KMS-11 (cell line): Measurements from ENCODE around the gene REPIN1.

Experiments
- H2AFZ ChIP-seq: fragments of 200-600 bp; sonication (generic); 2 replicates; pipeline ENCODE4 v1.6.1; 2016; ENCODE audit warnings: antibody characterized with exemption, mixed run types, low read depth
- H3K27ac ChIP-seq: fragments of 200-600 bp; sonication (generic); 2 replicates; pipeline ENCODE4 v1.6.1; 2016; ENCODE audit warnings: mild to moderate bottlenecking, mixed run types
- H3K27me3 ChIP-seq: fragments of 200-600 bp; sonication (generic); 2 replicates; pipeline ENCODE4 v1.6.1; 2017; ENCODE audit warnings: mild to moderate bottlenecking, low read depth, mixed run types, moderate library complexity; ENCODE audit not compliant: insufficient read depth
- H3K36me3 ChIP-seq: fragments of 200-600 bp; sonication (generic); 2 replicates; pipeline ENCODE4 v1.6.1; 2017; ENCODE audit warnings: mild to moderate bottlenecking, mixed run types; ENCODE audit not compliant: insufficient read depth
- H3K4me1 ChIP-seq: fragments of 200-600 bp; sonication (generic); 2 replicates; pipeline ENCODE4 v1.6.1; 2016; ENCODE audit warnings: mild to moderate bottlenecking, low read depth, mixed run types; ENCODE audit not compliant: poor library complexity, severe bottlenecking
- H3K4me2 ChIP-seq: fragments of 200-600 bp; sonication (generic); 2 replicates; pipeline ENCODE4 v1.7.0; 2016; ENCODE audit warnings: mild to moderate bottlenecking, mixed run types
- H3K4me3 ChIP-seq: fragments of 200-600 bp; sonication (generic); IDR thresholded peaks from 2 replicates; pipeline ENCODE4 v1.6.1; 2017; ENCODE audit warnings: low read depth, low read length, mixed read lengths; ENCODE audit not compliant: insufficient read depth
- H3K79me2 ChIP-seq: fragments of 200-600 bp; sonication (generic); 2 replicates; pipeline ENCODE4 v1.6.1; 2016; ENCODE audit warnings: low read depth, mixed run types; ENCODE audit not compliant: insufficient read depth
- H3K9ac ChIP-seq: fragments of 200-600 bp; sonication (generic); 2 replicates; pipeline ENCODE4 v1.6.1; 2016; ENCODE audit warnings: mild to moderate bottlenecking, mixed run types
- H4K20me1 ChIP-seq: fragments of 200-600 bp; sonication (generic); 2 replicates; pipeline ENCODE4 v1.6.1; 2016; ENCODE audit warnings: mild to moderate bottlenecking, mixed run types; ENCODE audit not compliant: insufficient read depth
- CTCF ChIP-seq: fragments of 200-600 bp; sonication (generic); conservative IDR thresholded peaks from 2 replicates; pipeline ENCODE4 v1.6.1; 2017; ENCODE audit warnings: low read depth, mild to moderate bottlenecking, antibody characterized with exemption, low read length, moderate library complexity, mixed read lengths

The REPIN1 gene

GRCh38 chr7:150358988-150359621, 9.5 kb upstream of the REPIN1 start:
- H3K4me1 ChIP-seq = peaks cover 65% of the 10 kb centered on the region
- H4K20me1 ChIP-seq = no peaks in the 10 kb centered on the region
- H3K4me2 ChIP-seq = peak overlapping the region; percentile 40; the same call in 1 of the 2 replicates
- no peaks in the 10 kb centered on the region for H3K27me3 ChIP-seq
- no peak overlapping the region for H3K9ac ChIP-seq
- no peak overlapping the region for H3K4me3 ChIP-seq
- no peak for TF ChIP-seq CTCF
- no peak overlapping the region for H2AFZ ChIP-seq
- peak overlapping the region; percentile 68; the same call in 1 of the 2 replicates for H3K27ac ChIP-seq
- no peaks in the 10 kb centered on the region for H3K36me3 ChIP-seq
- no peaks in the 10 kb centered on the region for H3K79me2 ChIP-seq

GRCh38 chr7:150359622-150360362, 8.8 kb upstream of the REPIN1 start:
- H3K4me3 ChIP-seq = no peak overlapping the region
- H3K4me1 ChIP-seq = peaks cover 65% of the 10 kb centered on the region
- no peak overlapping the region for H3K9ac ChIP-seq
- H3K27me3 ChIP-seq = no peaks in the 10 kb centered on the region
- no peak overlapping the region for H2AFZ ChIP-seq
- no peak overlapping the region for H3K27ac ChIP-seq
- H3K79me2 ChIP-seq = no peaks in the 10 kb centered on the region
- H3K4me2 ChIP-seq = no peak overlapping the region
- no peaks in the 10 kb centered on the region for H4K20me1 ChIP-seq
- no peaks in the 10 kb centered on the region for H3K36me3 ChIP-seq
- no peak for TF ChIP-seq CTCF

- Histone ChIP-seq H3K4me2 (no peak overlapping the region), H2AFZ (no peak overlapping the region), H3K36me3 (no peaks in the 10 kb centered on the region), H3K27ac (no peak overlapping the region), H3K27me3 (no peaks in the 10 kb centered on the region), H3K4me3 (no peak overlapping the region), H3K4me1 (peaks cover 59% of the 10 kb centered on the region), H3K79me2 (no peaks in the 10 kb centered on the region), H3K9ac (no peak overlapping the region), H4K20me1 (no peaks in the 10 kb centered on the region)
- TF ChIP-seq CTCF = no peak
These were observed 8.1 kb upstream of the REPIN1 start for GRCh38 chr7:150360363-150361058.

GRCh38 chr7:150361402-150361801, 7.2 kb upstream of the REPIN1 start:
- Histone ChIP-seq H3K9ac (no peak overlapping the region), H2AFZ (no peak overlapping the region), H3K36me3 (no peaks in the 10 kb centered on the region), H3K27me3 (no peaks in the 10 kb centered on the region), H3K27ac (no peak overlapping the region), H3K4me1 (peaks cover 59% of the 10 kb centered on the region), H4K20me1 (no peaks in the 10 kb centered on the region), H3K4me2 (no peak overlapping the region), H3K4me3 (no peak overlapping the region), H3K79me2 (no peaks in the 10 kb centered on the region)
- TF ChIP-seq CTCF = no peak
